Progenitor cell of endocrine pancreas (in vitro differentiated cells): ENCODE results near the gene SNX3. TPM values are rescaled to one million over a fixed set of nuclear protein-coding genes. Genes with fewer than 3 reads are reported as not detected.
"Not testable (repeated sequence)": the region's sequence is repeated elsewhere in the genome, so short reads cannot be mapped to it uniquely, and the experiment has no call there.

Experiments
- DNase-seq: peaks from one replicate; pipeline ENCODE4 v3.0.0; 2021; ENCODE audit warnings: low spot score; ENCODE audit not compliant: unreplicated experiment
- H3K27ac Mint-ChIP-seq: 2 replicates; pipeline ENCODE4 v1.8.0; 2021; ENCODE audit warnings: mild to moderate bottlenecking, moderate library complexity, mixed read lengths
- H3K27me3 Mint-ChIP-seq: 2 replicates; pipeline ENCODE4 v1.8.0; 2021; ENCODE audit warnings: mixed read lengths
- H3K36me3 Mint-ChIP-seq: 2 replicates; pipeline ENCODE4 v1.8.0; 2022; ENCODE audit warnings: mixed read lengths; ENCODE audit not compliant: insufficient read depth
- H3K4me1 Mint-ChIP-seq: 2 replicates; pipeline ENCODE4 v1.8.0; 2021; ENCODE audit warnings: low read depth, mixed read lengths
- H3K4me3 Mint-ChIP-seq: 2 replicates; pipeline ENCODE4 v1.8.0; 2021; ENCODE audit warnings: low read depth, mild to moderate bottlenecking, moderate library complexity, mixed read lengths
- H3K9me3 Mint-ChIP-seq: 2 replicates; pipeline ENCODE4 v1.8.0; 2021; ENCODE audit warnings: low read depth, mixed read lengths
- total RNA-seq: library from RNA; stranded (reverse); gene quantifications from 2 replicates; pipeline ENCODE4 v1.2.1, GENCODE V29; 2021
- TF ChIP-seq, protein P1 (sequence below): fragments of 200-600 bp; sonication (generic); IDR thresholded peaks from one replicate; pipeline ENCODE4 v1.5.0; 2021; ENCODE audit warnings: antibody characterized with exemption, mild to moderate bottlenecking; ENCODE audit not compliant: unreplicated experiment

Gene SNX3
- total RNA-seq, 1 donor from 2014 or later, result 95.5 TPM

DNA sequence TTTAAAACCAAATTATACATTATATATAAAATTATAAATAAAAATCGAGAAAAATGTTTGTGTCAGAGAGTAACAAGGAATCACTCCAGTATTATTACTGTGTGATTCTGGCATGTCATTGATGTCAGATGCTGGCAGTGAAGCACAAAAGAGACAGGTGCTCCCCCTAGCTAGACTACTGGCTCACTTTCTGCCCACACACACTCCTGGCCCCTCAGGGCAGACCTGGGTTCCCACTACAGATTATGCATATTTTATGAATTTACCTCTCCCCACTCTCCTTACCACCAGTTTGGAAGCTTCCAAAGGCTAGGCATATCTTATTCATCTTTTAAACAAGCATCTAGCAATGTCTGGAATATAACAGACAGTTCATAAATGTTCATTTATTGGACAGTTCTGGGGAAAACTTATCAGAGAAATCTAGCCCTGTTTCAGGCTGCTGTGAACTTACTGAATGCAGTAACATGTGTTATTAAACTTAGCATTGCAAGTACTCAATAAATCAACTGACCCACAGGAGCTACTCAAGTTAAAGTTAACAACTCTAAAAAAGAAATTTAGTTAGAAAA is 12.8 kb downstream of the SNX3 start:
- TF ChIP-seq, protein P1, sequence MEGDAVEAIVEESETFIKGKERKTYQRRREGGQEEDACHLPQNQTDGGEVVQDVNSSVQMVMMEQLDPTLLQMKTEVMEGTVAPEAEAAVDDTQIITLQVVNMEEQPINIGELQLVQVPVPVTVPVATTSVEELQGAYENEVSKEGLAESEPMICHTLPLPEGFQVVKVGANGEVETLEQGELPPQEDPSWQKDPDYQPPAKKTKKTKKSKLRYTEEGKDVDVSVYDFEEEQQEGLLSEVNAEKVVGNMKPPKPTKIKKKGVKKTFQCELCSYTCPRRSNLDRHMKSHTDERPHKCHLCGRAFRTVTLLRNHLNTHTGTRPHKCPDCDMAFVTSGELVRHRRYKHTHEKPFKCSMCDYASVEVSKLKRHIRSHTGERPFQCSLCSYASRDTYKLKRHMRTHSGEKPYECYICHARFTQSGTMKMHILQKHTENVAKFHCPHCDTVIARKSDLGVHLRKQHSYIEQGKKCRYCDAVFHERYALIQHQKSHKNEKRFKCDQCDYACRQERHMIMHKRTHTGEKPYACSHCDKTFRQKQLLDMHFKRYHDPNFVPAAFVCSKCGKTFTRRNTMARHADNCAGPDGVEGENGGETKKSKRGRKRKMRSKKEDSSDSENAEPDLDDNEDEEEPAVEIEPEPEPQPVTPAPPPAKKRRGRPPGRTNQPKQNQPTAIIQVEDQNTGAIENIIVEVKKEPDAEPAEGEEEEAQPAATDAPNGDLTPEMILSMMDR, result no peak
- no peak for DNase-seq
- Mint-ChIP-seq H3K27me3 (no peaks in the 10 kb centered on the region), H3K27ac (no peak overlapping the region), H3K4me3 (no peak overlapping the region), H3K9me3 (no peaks in the 10 kb centered on the region), H3K36me3 (peaks cover 31% of the 10 kb centered on the region), H3K4me1 (peaks cover 7% of the 10 kb centered on the region)

DNA sequence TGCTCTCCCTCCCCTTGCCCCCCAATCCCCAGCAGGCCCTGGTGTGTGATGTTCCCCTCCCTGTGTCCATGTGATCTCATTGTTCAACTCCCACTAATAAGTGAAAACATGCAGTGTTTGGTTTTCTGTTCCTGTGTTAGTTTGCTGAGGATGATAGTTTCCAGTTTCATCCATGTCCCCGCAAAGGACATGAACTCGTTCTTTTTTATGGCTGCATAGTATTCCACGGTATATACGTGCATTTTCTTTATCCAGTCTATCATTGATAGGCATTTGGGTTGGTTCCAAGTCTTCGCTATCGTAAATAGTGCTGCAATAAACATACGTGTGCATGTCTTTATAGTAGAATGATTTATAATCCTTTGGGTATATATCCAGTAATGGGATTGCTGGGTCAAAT is 15.7 kb downstream of the SNX3 start:
- not testable (repeated sequence) for DNase-seq, H3K27me3 Mint-ChIP-seq, H3K4me3 Mint-ChIP-seq, H3K27ac Mint-ChIP-seq
- Mint-ChIP-seq H3K9me3 (peaks cover 12% of the 10 kb centered on the region), H3K36me3 (peaks cover 42% of the 10 kb centered on the region), H3K4me1 (peaks cover 18% of the 10 kb centered on the region)

DNA sequence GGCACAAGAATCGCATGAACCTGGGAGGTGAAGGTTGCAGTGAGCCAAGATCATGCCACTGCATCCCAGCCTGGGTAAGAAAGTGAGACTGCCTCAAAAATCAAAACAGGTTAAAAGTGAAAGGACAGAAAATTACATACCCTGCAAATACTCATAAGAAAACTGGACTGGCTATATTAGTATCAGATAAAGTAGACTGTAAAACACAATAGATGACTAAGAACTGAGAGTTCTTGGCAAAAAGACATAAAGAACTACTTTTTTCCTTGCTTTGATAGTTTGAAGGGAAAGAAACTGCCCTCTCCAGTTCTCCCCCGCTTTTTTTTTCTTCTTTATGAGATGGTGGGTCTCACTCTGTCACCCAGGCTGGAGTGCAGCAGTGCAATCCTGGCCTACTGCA is 17.0 kb downstream of the SNX3 start:
- H3K9me3 Mint-ChIP-seq, result peaks cover 12% of the 10 kb centered on the region
- no peak overlapping the region for H3K27ac Mint-ChIP-seq
- peaks cover 23% of the 10 kb centered on the region for H3K4me1 Mint-ChIP-seq
- peaks cover 48% of the 10 kb centered on the region for H3K36me3 Mint-ChIP-seq
- no peak overlapping the region for H3K4me3 Mint-ChIP-seq
- TF ChIP-seq, protein P1, result no peak
- DNase-seq, result no peak
- H3K27me3 Mint-ChIP-seq, result no peaks in the 10 kb centered on the region

DNA sequence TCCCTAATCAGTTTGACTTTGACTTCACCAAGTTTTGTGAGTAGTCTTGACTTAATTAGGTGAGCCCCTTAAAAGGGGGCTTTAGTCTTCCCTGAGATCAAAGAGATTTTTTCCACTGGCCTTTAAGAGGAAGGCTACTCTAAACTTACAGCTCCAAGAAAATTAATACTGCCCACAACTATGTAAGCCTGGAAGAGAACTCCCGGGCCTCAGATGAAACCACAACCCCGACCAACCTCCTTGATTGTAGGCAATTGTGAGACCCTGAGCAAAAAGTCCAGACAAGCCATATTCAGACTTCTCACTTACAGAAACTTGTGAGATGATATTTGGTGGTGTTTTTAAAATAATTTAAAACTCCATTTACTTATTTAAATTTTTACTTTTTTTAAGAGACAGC is 18.1 kb downstream of the SNX3 start:
- H3K27ac Mint-ChIP-seq, result no peak overlapping the region
- no peak overlapping the region for H3K4me3 Mint-ChIP-seq
- TF ChIP-seq, protein P1, result no peak
- peaks cover 18% of the 10 kb centered on the region for H3K4me1 Mint-ChIP-seq
- no peaks in the 10 kb centered on the region for H3K27me3 Mint-ChIP-seq
- peaks cover 12% of the 10 kb centered on the region for H3K9me3 Mint-ChIP-seq
- no peak for DNase-seq
- peaks cover 46% of the 10 kb centered on the region for H3K36me3 Mint-ChIP-seq

DNA sequence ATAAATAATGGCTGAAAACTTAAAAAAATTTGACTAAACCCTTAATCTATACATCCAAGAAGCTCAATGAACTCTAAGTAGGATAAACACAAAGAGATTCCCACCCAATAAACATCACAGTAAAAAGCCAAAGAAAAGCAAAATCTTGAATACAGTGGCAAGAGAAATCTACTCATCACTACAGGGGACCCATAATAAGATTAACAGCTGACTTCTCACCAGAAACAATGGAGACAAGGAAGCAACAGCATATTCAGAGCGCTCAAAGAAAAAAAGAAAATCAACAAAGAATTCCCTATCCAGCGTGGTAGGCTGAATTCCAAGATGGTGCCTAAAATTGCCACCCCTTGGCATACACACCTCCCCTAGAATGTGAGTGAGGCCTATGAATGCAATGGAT is 18.6 kb downstream of the SNX3 start:
- Mint-ChIP-seq H3K27ac (peak overlapping the region; percentile 45), H3K36me3 (peaks cover 46% of the 10 kb centered on the region), H3K4me3 (no peak overlapping the region), H3K9me3 (peaks cover 12% of the 10 kb centered on the region), H3K27me3 (no peaks in the 10 kb centered on the region), H3K4me1 (peaks cover 18% of the 10 kb centered on the region)
- DNase-seq, result no peak
- TF ChIP-seq, protein P1, result no peak

DNA sequence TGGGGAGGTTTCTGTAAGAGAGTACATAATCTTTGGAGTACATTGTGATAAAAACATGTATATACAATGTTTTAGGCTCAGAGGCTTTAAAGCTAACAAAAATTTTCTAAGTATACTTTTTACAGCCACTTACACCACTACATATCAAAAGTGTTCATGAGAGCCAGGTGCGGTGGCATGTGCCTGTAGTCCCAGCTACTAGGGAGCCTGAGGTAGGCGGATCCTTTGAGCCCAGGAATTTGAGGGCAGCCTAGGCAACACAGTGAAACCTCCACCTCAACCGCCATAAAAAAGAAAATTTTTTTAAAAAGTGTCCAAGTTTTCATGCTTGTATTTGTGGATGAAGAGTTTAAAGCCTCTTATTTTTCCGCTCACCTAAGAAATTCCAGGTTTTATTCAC is 22.5 kb downstream of the SNX3 start:
- Mint-ChIP-seq H3K4me3 (no peak overlapping the region), H3K27me3 (no peaks in the 10 kb centered on the region), H3K9me3 (peaks cover 12% of the 10 kb centered on the region), H3K36me3 (peaks cover 30% of the 10 kb centered on the region), H3K27ac (no peak overlapping the region), H3K4me1 (peaks cover 18% of the 10 kb centered on the region)
- no peak for DNase-seq
- TF ChIP-seq, protein P1, result no peak
